H1 (cell line): ENCODE data around the gene MCUB. TPM values are rescaled to one million over a fixed set of nuclear protein-coding genes. Genes with fewer than 3 reads are reported as not detected.

ENCODE experiments used
- CTCF ChIA-PET: fragments of 300-600 bp; sonication (Branson Sonifier 250); formaldehyde crosslinking; loops from one replicate; lab custom pipeline; 2021; ENCODE audit not compliant: partially characterized antibody; lab: Charles Lee
- POLR2A ChIA-PET: fragments of 300-600 bp; sonication (Branson Sonifier 250); formaldehyde crosslinking; loops from one replicate; lab custom pipeline; 2021; ENCODE audit warnings: inconsistent platforms; ENCODE audit not compliant: partially characterized antibody; lab: Charles Lee
- DNase-seq, 2 experiments: peaks; one replicate each; pipeline versions ENCODE4 v3.0.0 to v3.0.0-alpha.2; 2010 to 2022; ENCODE audit warnings: low spot score in 2 of 2, low read depth in 1 of 2, mixed read lengths in 1 of 2
- FAIRE-seq: peaks from 2 replicates; lab custom pipeline; 2011; peaks lifted over from hg19 to GRCh38; lab: Jason Lieb, UNC
- H2AFZ ChIP-seq: 2 replicates; pipeline ENCODE4 v1.8.1; 2012; ENCODE audit warnings: low read length, inconsistent platforms
- H2AK5ac ChIP-seq: 2 replicates; pipeline ENCODE4 v1.6.1; 2013; ENCODE audit warnings: low read depth, low read length
- H2BK120ac ChIP-seq: replicated peaks from 2 replicates; pipeline ENCODE3; 2013; ENCODE audit warnings: low read depth, low read length, inconsistent platforms
- H2BK12ac ChIP-seq: 2 replicates; pipeline ENCODE4 v1.6.1; 2013; ENCODE audit warnings: low read depth, low read length
- H2BK15ac ChIP-seq: 2 replicates; pipeline ENCODE4 v1.6.1; 2013; ENCODE audit warnings: low read length
- H2BK20ac ChIP-seq: 2 replicates; pipeline ENCODE4 v1.6.1; 2013; ENCODE audit warnings: low read length
- H2BK5ac ChIP-seq: 2 replicates; pipeline ENCODE4 v1.6.1; 2013; ENCODE audit warnings: low read depth, low read length
- H3K14ac ChIP-seq: 2 replicates; pipeline ENCODE4 v1.6.1; 2013; ENCODE audit warnings: inconsistent platforms; ENCODE audit not compliant: insufficient read length
- H3K18ac ChIP-seq: 2 replicates; pipeline ENCODE4 v1.6.1; 2013; ENCODE audit warnings: low read length; ENCODE audit errors: extremely low read depth
- H3K23ac ChIP-seq: 2 replicates; pipeline ENCODE4 v1.6.1; 2013; ENCODE audit warnings: inconsistent platforms; ENCODE audit not compliant: insufficient read length
- H3K23me2 ChIP-seq: 2 replicates; pipeline ENCODE4 v1.6.1; 2013; ENCODE audit warnings: low read depth, low read length
- H3K27ac ChIP-seq: 2 replicates; pipeline ENCODE4 v1.6.1; 2011; ENCODE audit warnings: low read depth, low read length, inconsistent platforms
- H3K27me3 ChIP-seq, 4 experiments: replicated peaks in 1 of 4; 1 replicate in 1 of 4; 2 replicates in 3 of 4; pipeline versions ENCODE4 v1.6.1 to v1.8.1; 2011 to 2013; ENCODE audit warnings: low read length in 3 of 4, mild to moderate bottlenecking in 3 of 4, inconsistent platforms in 2 of 4, mixed read lengths in 2 of 4, moderate library complexity in 1 of 4; ENCODE audit not compliant: control insufficient read depth in 3 of 4, insufficient read depth in 3 of 4; ENCODE audit errors: extremely low read depth in 1 of 4
- H3K36me3 ChIP-seq, 4 experiments: 2 replicates each; pipeline versions ENCODE4 v1.6.1 to v1.8.1; 2011 to 2013; ENCODE audit warnings: mild to moderate bottlenecking in 4 of 4, low read length in 3 of 4, moderate library complexity in 2 of 4, control low read depth in 1 of 4, inconsistent platforms in 1 of 4; ENCODE audit not compliant: insufficient read depth in 4 of 4, control insufficient read depth in 2 of 4
- H3K4ac ChIP-seq: replicated peaks from 2 replicates; pipeline ENCODE3; 2013; ENCODE audit warnings: low read length, low read depth, mixed read lengths, inconsistent platforms; ENCODE audit not compliant: insufficient read length
- H3K4me1 ChIP-seq, 4 experiments: replicated peaks in 1 of 4; 1 replicate in 1 of 4; 2 replicates in 3 of 4; pipeline versions ENCODE4 v1.6.1 to v1.8.1; 2011 to 2013; ENCODE audit warnings: low read length in 3 of 4, inconsistent platforms in 2 of 4, mixed read lengths in 1 of 4; ENCODE audit not compliant: insufficient read depth in 4 of 4, control insufficient read depth in 3 of 4
- H3K4me2 ChIP-seq, 2 experiments: 2 replicates each; pipeline versions ENCODE4 v1.6.1 to v1.8.1; 2011 to 2013; ENCODE audit warnings: low read depth in 2 of 2, low read length in 2 of 2, control low read depth in 1 of 2, inconsistent platforms in 1 of 2, mild to moderate bottlenecking in 1 of 2; ENCODE audit not compliant: insufficient read depth in 1 of 2
- H3K4me3 ChIP-seq, 4 experiments: fragments of 200-600, 300-600 bp in 1 of 4; sonication (generic), shearing (Covaris generic), sonication (Bioruptor Twin) in 1 of 4; 2 replicates each; pipeline versions ENCODE4 v1.5.1 to v1.8.1; 2011 to 2016; ENCODE audit warnings: low read length in 4 of 4, low read depth in 3 of 4, control low read depth in 2 of 4, inconsistent platforms in 2 of 4, mild to moderate bottlenecking in 2 of 4, mixed read lengths in 1 of 4, moderate library complexity in 1 of 4; ENCODE audit not compliant: insufficient read depth in 2 of 4; ENCODE audit errors: extremely low read depth in 1 of 4
- H3K56ac ChIP-seq: replicated peaks from 2 replicates; pipeline ENCODE3; 2013; ENCODE audit warnings: low read depth, mild to moderate bottlenecking, mixed read lengths, low read length, inconsistent platforms; ENCODE audit not compliant: insufficient read length
- H3K79me1 ChIP-seq: 2 replicates; pipeline ENCODE4 v1.6.1; 2013; ENCODE audit warnings: low read depth, low read length, control low read depth
- H3K79me2 ChIP-seq, 2 experiments: 2 replicates each; pipeline versions ENCODE4 v1.6.1 to v1.8.1; 2012 to 2013; ENCODE audit warnings: low read length in 2 of 2, mild to moderate bottlenecking in 2 of 2, inconsistent platforms in 1 of 2; ENCODE audit not compliant: insufficient read depth in 2 of 2, control insufficient read depth in 1 of 2
- H3K9ac ChIP-seq, 4 experiments: replicated peaks in 1 of 4; 1 replicate in 1 of 4; 2 replicates in 3 of 4; pipeline versions ENCODE4 v1.6.1 to v1.8.1; 2011 to 2013; ENCODE audit warnings: low read depth in 3 of 4, low read length in 3 of 4, control low read depth in 2 of 4, mild to moderate bottlenecking in 2 of 4, moderate library complexity in 2 of 4, inconsistent platforms in 1 of 4; ENCODE audit errors: extremely low read depth in 1 of 4
- H3K9me3 ChIP-seq, 2 experiments: 2 replicates each; pipeline versions ENCODE4 v1.6.1 to v1.8.1; 2012 to 2013; ENCODE audit warnings: mild to moderate bottlenecking in 2 of 2, moderate library complexity in 2 of 2, control low read depth in 1 of 2, inconsistent platforms in 1 of 2, low read depth in 1 of 2, low read length in 1 of 2, mixed read lengths in 1 of 2; ENCODE audit not compliant: insufficient read depth in 2 of 2
- H4K20me1 ChIP-seq, 2 experiments: replicated peaks in 1 of 2; 2 replicates each; pipeline versions ENCODE3 to v1.8.1; 2011 to 2013; ENCODE audit warnings: inconsistent platforms in 2 of 2, low read length in 2 of 2, mild to moderate bottlenecking in 1 of 2; ENCODE audit not compliant: insufficient read depth in 2 of 2, control insufficient read depth in 1 of 2
- H4K5ac ChIP-seq: 2 replicates; pipeline ENCODE4 v1.6.1; 2013; ENCODE audit warnings: low read length, low read depth, mixed read lengths, inconsistent platforms; ENCODE audit not compliant: insufficient read length
- H4K8ac ChIP-seq: 2 replicates; pipeline ENCODE4 v1.8.0; 2013; ENCODE audit warnings: mild to moderate bottlenecking, moderate library complexity, low read length, inconsistent platforms; ENCODE audit not compliant: insufficient read depth; ENCODE audit errors: extremely low read depth
- H4K91ac ChIP-seq: replicated peaks from 2 replicates; pipeline ENCODE3; 2013; ENCODE audit warnings: low read length, mixed read lengths, inconsistent platforms; ENCODE audit not compliant: insufficient read length
- CBX5 ChIP-seq: fragments of 300-800, 300-1000 bp; sonication (generic); IDR thresholded peaks from 2 replicates; pipeline ENCODE4 v1.7.1; 2016; ENCODE audit warnings: antibody characterized with exemption, low read length, low read depth
- EP300 ChIP-seq, 2 experiments: IDR thresholded peaks; 1 replicate in 1 of 2; 2 replicates in 1 of 2; pipeline ENCODE4 v1.6.1; 2011 to 2012; ENCODE audit warnings: low read depth in 2 of 2, low read length in 2 of 2, mild to moderate bottlenecking in 2 of 2, borderline replicate concordance in 1 of 2, inconsistent platforms in 1 of 2, moderate library complexity in 1 of 2
- GABPA ChIP-seq: IDR thresholded peaks from 2 replicates; pipeline ENCODE4 v1.6.1; 2011; ENCODE audit warnings: mild to moderate bottlenecking, low read length, moderate library complexity, borderline replicate concordance; ENCODE audit not compliant: insufficient read depth
- GTF2F1 ChIP-seq: IDR thresholded peaks from 2 replicates; pipeline ENCODE4 v1.6.1; 2012; ENCODE audit warnings: low read depth, low read length, improper control_type of control experiment, borderline replicate concordance
- HDAC2 ChIP-seq, 2 experiments: fragments of 300-600 bp in 1 of 2; sonication (generic) in 1 of 2; IDR thresholded peaks; 2 replicates each; pipeline ENCODE4 v1.6.1; 2011 to 2012; ENCODE audit warnings: low read depth in 2 of 2, low read length in 2 of 2, mild to moderate bottlenecking in 2 of 2, moderate library complexity in 2 of 2, borderline replicate concordance in 1 of 2, inconsistent platforms in 1 of 2
- SRF ChIP-seq: IDR thresholded peaks from 2 replicates; pipeline ENCODE4 v1.6.1; 2011; ENCODE audit warnings: mild to moderate bottlenecking, low read depth, low read length, moderate library complexity
- TBP ChIP-seq: IDR thresholded peaks from 2 replicates; pipeline ENCODE4 v1.6.1; 2011; ENCODE audit warnings: low read depth, low read length, improper control_type of control experiment
- WGBS, 2 experiments: shearing (Covaris generic) in 1 of 2; methylation state at CpG; one replicate each; pipeline versions ENCODE4 v1.1.6 to v1.1.7; 2013 to 2015; ENCODE audit warnings: low lambda C conversion rate in 2 of 2, mixed read lengths in 2 of 2, inconsistent platforms in 1 of 2, low coverage in 1 of 2, missing lambda C conversion rate in 1 of 2; ENCODE audit not compliant: insufficient replicate concordance in 2 of 2, insufficient coverage in 1 of 2, insufficient read length in 1 of 2; ENCODE audit errors: extremely low coverage in 1 of 2, missing lambda C conversion rate in 1 of 2; 5-methylcytosine and 5-hydroxymethylcytosine counted together
- polyA plus RNA-seq, 7 experiments: library from polyadenylated mRNA; depleted of rRNA in 3 of 7; stranded (reverse) in 5 of 7; unstranded in 2 of 7; fragments of >200 nt in 5 of 7; fragments of 200-250 nt in 2 of 7; gene quantifications; 1 replicate in 5 of 7; 2 replicates in 1 of 7; 4 replicates in 1 of 7; pipeline versions ENCODE4 v1.2.1 to v1.2.3, GENCODE V29; 2011 to 2013; ENCODE audit warnings: missing spikeins in 2 of 7, mixed read lengths in 2 of 7
- total RNA-seq: library from RNA; stranded (reverse); fragmentation: NEBNext Ultra II Directional; extraction: Animal tissue kit (Norgen Biotek cat#: 25700); gene quantifications from 2 replicates; pipeline ENCODE4 v1.2.1, GENCODE V29; 2021
- TF ChIP-seq, protein P1 (sequence below): IDR thresholded peaks from 2 replicates; pipeline ENCODE4 v1.6.1; 2011; ENCODE audit warnings: low read length, improper control_type of control experiment

MCUB gene
- total and polyA plus RNA-seq, 2 of the 8 experiments (the other 6 are each of a cell fraction or from before 2014, with no cell fraction given) = 15.2 to 19.4 TPM

DNA sequence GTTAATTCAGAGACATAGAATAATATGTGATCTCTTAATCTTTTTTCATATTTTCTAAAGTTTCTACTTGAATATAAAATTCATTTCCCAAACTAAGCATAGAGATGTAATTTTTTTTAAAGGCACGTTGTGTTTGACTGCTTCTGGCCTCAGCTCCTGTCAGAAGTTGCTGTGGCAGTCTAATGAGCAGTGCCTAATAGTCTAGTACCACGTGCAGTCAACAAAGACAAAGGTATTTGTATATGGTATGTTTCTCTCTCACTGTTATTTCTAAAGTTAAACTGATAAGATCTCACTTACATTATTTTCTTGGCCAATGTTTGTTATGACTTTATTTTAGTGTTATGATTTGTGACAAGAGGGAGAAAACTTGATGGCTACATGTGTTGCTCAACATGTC, 48.6 kb upstream of the MCUB start:
- no peak overlapping the region for H2BK20ac ChIP-seq
- H3K9me3 ChIP-seq = no peaks in the 10 kb centered on the region
- no peak overlapping the region for H2AFZ ChIP-seq
- WGBS, 2 experiments = 94% methylated on average over 2 of the region's 2 CpGs; no CpG with 5 or more reads in 1 of the 2 experiments
- no peak overlapping the region for H2BK5ac ChIP-seq
- no peak overlapping the region for H4K91ac ChIP-seq
- no peak overlapping the region for H3K4me2 ChIP-seq
- H3K23me2 ChIP-seq = no peaks in the 10 kb centered on the region
- H2BK12ac ChIP-seq = no peak overlapping the region
- no peak overlapping the region for H4K5ac ChIP-seq
- no peak overlapping the region for H3K18ac ChIP-seq
- no peak overlapping the region for H2BK120ac ChIP-seq
- H3K23ac ChIP-seq = no peak overlapping the region
- H3K79me2 ChIP-seq = no peaks in the 10 kb centered on the region
- H3K14ac ChIP-seq = no peak overlapping the region
- no peak overlapping the region for H2AK5ac ChIP-seq
- H3K27ac ChIP-seq = no peak overlapping the region
- H3K27me3 ChIP-seq = no peaks in the 10 kb centered on the region
- no peaks in the 10 kb centered on the region for H4K20me1 ChIP-seq
- no peak overlapping the region for H3K56ac ChIP-seq
- TF ChIP-seq HDAC2 (IDR thresholded peaks at IDR 0.05; ENCODE audit: borderline replicate concordance in 1 of 2, low read depth in 2 of 2, low read length in 2 of 2) = no peak
- TF ChIP-seq, protein P1, sequence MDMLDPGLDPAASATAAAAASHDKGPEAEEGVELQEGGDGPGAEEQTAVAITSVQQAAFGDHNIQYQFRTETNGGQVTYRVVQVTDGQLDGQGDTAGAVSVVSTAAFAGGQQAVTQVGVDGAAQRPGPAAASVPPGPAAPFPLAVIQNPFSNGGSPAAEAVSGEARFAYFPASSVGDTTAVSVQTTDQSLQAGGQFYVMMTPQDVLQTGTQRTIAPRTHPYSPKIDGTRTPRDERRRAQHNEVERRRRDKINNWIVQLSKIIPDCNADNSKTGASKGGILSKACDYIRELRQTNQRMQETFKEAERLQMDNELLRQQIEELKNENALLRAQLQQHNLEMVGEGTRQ = no peak
- TF ChIP-seq TBP = no peak
- TF ChIP-seq GABPA = no peak
- TF ChIP-seq GTF2F1 = no peak
- no peak for TF ChIP-seq CBX5
- TF ChIP-seq EP300 (IDR thresholded peaks at IDR 0.05; ENCODE audit: borderline replicate concordance in 1 of 2, low read depth in 2 of 2, low read length in 2 of 2) = no peak
- no peak for TF ChIP-seq SRF
- DNase-seq (no peak), FAIRE-seq (no peak)
- H3K36me3 ChIP-seq = peaks cover 2 to 13% (median 8%) of the 10 kb centered on the region in 4 experiments; a peak in 4 of 8 replicates
- H4K8ac ChIP-seq = no peak overlapping the region
- no peaks in the 10 kb centered on the region for H3K4me1 ChIP-seq
- ChIA-PET CTCF (no interaction called here), POLR2A (no interaction called here)
- H3K9ac ChIP-seq = no peak overlapping the region
- no peak overlapping the region for H2BK15ac ChIP-seq
- H3K4ac ChIP-seq = no peak overlapping the region
- H3K79me1 ChIP-seq = no peaks in the 10 kb centered on the region
- H3K4me3 ChIP-seq = no peak overlapping the region
